H54 (cell line): ENCODE data around the gene NCOR2.
A peak's percentile ranks its signal among the peaks of the same experiment; 100 is the strongest.
"Not testable (repeated sequence)": the region's sequence is repeated elsewhere in the genome, so short reads cannot be mapped to it uniquely, and the experiment has no call there.

Experiments
- DNase-seq: peaks from one replicate; pipeline ENCODE4 v3.0.0; 2011; ENCODE audit warnings: low spot score, mixed read lengths; ENCODE audit not compliant: insufficient read length
- FAIRE-seq: peaks from 3 replicates; lab custom pipeline; 2011; peaks lifted over from hg19 to GRCh38; lab: Jason Lieb, UNC
- POLR2A ChIP-seq: IDR thresholded peaks from 2 replicates; pipeline ENCODE4 v1.6.1; 2011; ENCODE audit warnings: low read depth, mild to moderate bottlenecking, low read length

Gene NCOR2

GRCh38 chr12:124593176-124593575 lies 25.8 kb upstream of the NCOR2 start:
- DNase-seq = no peak
- FAIRE-seq = no peak
- TF ChIP-seq POLR2A = no peak

GRCh38 chr12:124592481-124593160 lies 25.2 kb upstream of the NCOR2 start:
- no peak for TF ChIP-seq POLR2A
- no peak for FAIRE-seq
- no peak for DNase-seq

GRCh38 chr12:124592050-124592449 lies 24.6 kb upstream of the NCOR2 start:
- FAIRE-seq = peak; percentile 15
- peak; percentile 78 for DNase-seq
- TF ChIP-seq POLR2A = no peak

- DNase-seq = no peak
- no peak for TF ChIP-seq POLR2A
- FAIRE-seq = no peak
These were observed 23.0 kb upstream of the NCOR2 start for GRCh38 chr12:124590447-124590846.

- no peak for TF ChIP-seq POLR2A
- DNase-seq = peak; percentile 61
- FAIRE-seq = no peak
These were observed 21.4 kb upstream of the NCOR2 start for GRCh38 chr12:124588751-124589267.

- no peak for DNase-seq
- TF ChIP-seq POLR2A = no peak
- FAIRE-seq = no peak
These were observed 20.7 kb upstream of the NCOR2 start for GRCh38 chr12:124588018-124588634.

- no peak for TF ChIP-seq POLR2A
- FAIRE-seq (no peak), DNase-seq (no peak)
These were observed 19.3 kb upstream of the NCOR2 start for GRCh38 chr12:124586756-124587155.

- FAIRE-seq, DNase-seq: not testable (repeated sequence)
These were observed 17.1 kb upstream of the NCOR2 start for GRCh38 chr12:124584494-124584893.

GRCh38 chr12:124583854-124584253 lies 16.4 kb upstream of the NCOR2 start:
- DNase-seq (no peak), FAIRE-seq (no peak)
- TF ChIP-seq POLR2A = no peak

- no peak for TF ChIP-seq POLR2A
- no peak for FAIRE-seq
- no peak for DNase-seq
These were observed 14.7 kb upstream of the NCOR2 start for GRCh38 chr12:124582108-124582424.

- TF ChIP-seq POLR2A = no peak
- FAIRE-seq = no peak
- DNase-seq = no peak
These were observed 14.1 kb upstream of the NCOR2 start for GRCh38 chr12:124581307-124582107.

- FAIRE-seq (no peak), DNase-seq (no peak)
- TF ChIP-seq POLR2A = no peak
These were observed 12.6 kb upstream of the NCOR2 start for GRCh38 chr12:124579921-124580517.

- FAIRE-seq (no peak), DNase-seq (no peak)
- no peak for TF ChIP-seq POLR2A
These were observed 11.4 kb upstream of the NCOR2 start for GRCh38 chr12:124578854-124579253.

- DNase-seq (no peak), FAIRE-seq (no peak)
- no peak for TF ChIP-seq POLR2A
These were observed 11.0 kb upstream of the NCOR2 start for GRCh38 chr12:124578445-124578844.
